ENCODE results near the gene KANSL3.
A peak's percentile ranks its signal among the peaks of the same experiment; 100 is the strongest.
"Not testable (repeated sequence)": the region's sequence is repeated elsewhere in the genome, so short reads cannot be mapped to it uniquely, and the experiment has no call there.

Gene KANSL3

GRCh38 chr2:96556441-96557330 lies 81.4 kb downstream of the KANSL3 start:
- H3K27ac ChIP-seq, result no peak overlapping the region

GRCh38 chr2:96555146-96555610 lies 82.9 kb downstream of the KANSL3 start:
- Histone ChIP-seq H2AFZ (no peak overlapping the region), H3K27ac (no peak overlapping the region), H3K79me2 (no peaks in the 10 kb centered on the region), H3K27me3 (ENCODE audit: control insufficient read depth, insufficient read depth, low read length) (no peaks in the 10 kb centered on the region), H3K9me3 (ENCODE audit: control insufficient read depth, low read length) (no peaks in the 10 kb centered on the region), H3K4me1 (peaks cover 5% of the 10 kb centered on the region), H3K36me3 (ENCODE audit: control insufficient read depth, insufficient read depth, low read length) (no peaks in the 10 kb centered on the region), H3K4me3 (ENCODE audit: low read depth, low read length) (no peak overlapping the region), H3K9ac (no peak overlapping the region), H3K4me2 (ENCODE audit: low read length) (no peak overlapping the region)
- no peak for TF ChIP-seq CTCF (IDR thresholded peaks at IDR 0.05)

More at GRCh38 chr2:96556441-96557330, 81.4 kb downstream of the KANSL3 start:
- no peak for TF ChIP-seq CTCF (IDR thresholded peaks at IDR 0.05)
- Histone ChIP-seq H3K79me2 (no peaks in the 10 kb centered on the region), H3K27me3 (ENCODE audit: control insufficient read depth, insufficient read depth, low read length) (no peaks in the 10 kb centered on the region), H3K4me2 (ENCODE audit: low read length) (no peak overlapping the region), H3K9ac (no peak overlapping the region), H3K36me3 (ENCODE audit: control insufficient read depth, insufficient read depth, low read length) (no peaks in the 10 kb centered on the region), H3K4me3 (ENCODE audit: low read depth, low read length) (no peak overlapping the region), H3K9me3 (ENCODE audit: control insufficient read depth, low read length) (no peaks in the 10 kb centered on the region), H2AFZ (no peak overlapping the region), H3K4me1 (peaks cover 5% of the 10 kb centered on the region)

GRCh38 chr2:96554293-96555145 lies 83.6 kb downstream of the KANSL3 start:
- H3K9ac ChIP-seq, result no peak overlapping the region
- H3K27ac ChIP-seq, result no peak overlapping the region
- TF ChIP-seq CTCF (IDR thresholded peaks at IDR 0.05), result peak; percentile 96

GRCh38 chr2:96553957-96554292 lies 84.2 kb downstream of the KANSL3 start:
- H3K27me3 ChIP-seq (ENCODE audit: control insufficient read depth, insufficient read depth, low read length); H3K4me3 ChIP-seq (ENCODE audit: low read depth, low read length); H3K9ac ChIP-seq; H3K4me1 ChIP-seq; H3K9me3 ChIP-seq (ENCODE audit: control insufficient read depth, low read length); H3K27ac ChIP-seq; H3K36me3 ChIP-seq (ENCODE audit: control insufficient read depth, insufficient read depth, low read length); H3K4me2 ChIP-seq (ENCODE audit: low read length); H3K79me2 ChIP-seq: not testable (repeated sequence)
- H2AFZ ChIP-seq, result peak overlapping the region; percentile 59

More at GRCh38 chr2:96554293-96555145, 83.6 kb downstream of the KANSL3 start:
- H3K9me3 ChIP-seq (ENCODE audit: control insufficient read depth, low read length), result no peaks in the 10 kb centered on the region
- H3K36me3 ChIP-seq (ENCODE audit: control insufficient read depth, insufficient read depth, low read length), result no peaks in the 10 kb centered on the region
- no peak overlapping the region for H3K4me3 ChIP-seq (ENCODE audit: low read depth, low read length)
- no peaks in the 10 kb centered on the region for H3K79me2 ChIP-seq
- peaks cover 5% of the 10 kb centered on the region for H3K4me1 ChIP-seq
- no peaks in the 10 kb centered on the region for H3K27me3 ChIP-seq (ENCODE audit: control insufficient read depth, insufficient read depth, low read length)
- H2AFZ ChIP-seq, result peak overlapping the region; percentile 59
- no peak overlapping the region for H3K4me2 ChIP-seq (ENCODE audit: low read length)
